Measurements from ENCODE around the gene S1PR5.

The S1PR5 gene

DNA sequence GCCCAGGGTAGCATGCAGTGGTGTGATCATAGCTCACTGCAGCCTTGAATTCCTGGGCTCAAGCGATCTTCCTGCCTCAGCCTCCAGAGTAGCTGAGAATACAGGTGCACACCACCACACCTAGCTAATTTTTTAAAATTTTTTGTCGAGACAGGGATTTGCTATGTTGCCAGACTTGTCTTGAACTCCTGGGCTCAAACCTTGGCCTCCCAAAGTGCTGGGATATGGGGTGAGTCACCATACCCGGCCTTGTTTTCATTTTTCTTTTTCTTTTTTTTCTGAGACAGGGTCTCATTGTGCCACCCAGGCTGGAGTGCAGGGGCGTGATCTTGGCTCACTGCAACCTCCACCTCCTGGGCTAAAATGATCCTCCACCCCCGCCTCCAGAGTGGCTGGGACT, 52.8 kb downstream of the S1PR5 start:
- no peak for DNase-seq

Measured in activated CD4-positive, alpha-beta T cell treated with anti-CD3 and anti-CD28 coated beads for 48 hours (primary cell).